Measurements from ENCODE around the gene CMC2.

DNA sequence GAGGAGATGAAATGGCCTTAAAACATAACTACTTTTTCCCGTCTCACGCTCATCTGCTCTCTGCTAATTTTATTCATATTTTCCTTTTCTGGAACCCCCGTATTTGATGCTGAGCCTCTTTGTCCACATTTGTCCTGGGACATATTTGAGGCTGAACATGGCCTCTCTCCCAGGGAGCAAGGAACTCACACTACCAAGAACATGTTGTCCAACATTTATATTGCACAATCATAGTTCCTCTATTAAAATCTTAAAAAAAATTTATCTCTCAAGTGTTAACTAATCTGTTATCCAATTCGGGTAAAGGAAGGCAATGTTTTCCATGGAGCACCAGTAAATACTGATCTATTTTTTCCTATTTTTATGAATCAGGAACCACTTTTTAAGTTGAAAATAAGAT lies 60.2 kb downstream of the CMC2 start:
- TF ChIP-seq, protein P1, sequence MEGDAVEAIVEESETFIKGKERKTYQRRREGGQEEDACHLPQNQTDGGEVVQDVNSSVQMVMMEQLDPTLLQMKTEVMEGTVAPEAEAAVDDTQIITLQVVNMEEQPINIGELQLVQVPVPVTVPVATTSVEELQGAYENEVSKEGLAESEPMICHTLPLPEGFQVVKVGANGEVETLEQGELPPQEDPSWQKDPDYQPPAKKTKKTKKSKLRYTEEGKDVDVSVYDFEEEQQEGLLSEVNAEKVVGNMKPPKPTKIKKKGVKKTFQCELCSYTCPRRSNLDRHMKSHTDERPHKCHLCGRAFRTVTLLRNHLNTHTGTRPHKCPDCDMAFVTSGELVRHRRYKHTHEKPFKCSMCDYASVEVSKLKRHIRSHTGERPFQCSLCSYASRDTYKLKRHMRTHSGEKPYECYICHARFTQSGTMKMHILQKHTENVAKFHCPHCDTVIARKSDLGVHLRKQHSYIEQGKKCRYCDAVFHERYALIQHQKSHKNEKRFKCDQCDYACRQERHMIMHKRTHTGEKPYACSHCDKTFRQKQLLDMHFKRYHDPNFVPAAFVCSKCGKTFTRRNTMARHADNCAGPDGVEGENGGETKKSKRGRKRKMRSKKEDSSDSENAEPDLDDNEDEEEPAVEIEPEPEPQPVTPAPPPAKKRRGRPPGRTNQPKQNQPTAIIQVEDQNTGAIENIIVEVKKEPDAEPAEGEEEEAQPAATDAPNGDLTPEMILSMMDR (optimal IDR thresholded peaks at IDR 0.05 in 1 of 3, IDR thresholded peaks at IDR 0.05 in 1 of 3, conservative IDR thresholded peaks at IDR 0.05 in 1 of 3; ENCODE audit: extremely low read depth in 1 of 3, insufficient read depth in 2 of 3, low read length in 3 of 3), result no peak
- TF ChIP-seq EZH2 (IDR thresholded peaks at IDR 0.05; ENCODE audit: low read length), result no peak
